Endothelial cell of umbilical vein (primary cell): ENCODE data around the gene FRMD4A.

Source experiments
- CTCF ChIP-seq, 2 donors: IDR thresholded peaks; 1 replicate in 1 of 2; 2 replicates in 1 of 2; pipeline ENCODE4 v1.5.1; 2011; ENCODE audit warnings: low read length in 2 of 2, mild to moderate bottlenecking in 2 of 2, moderate library complexity in 2 of 2, control low read depth in 1 of 2, inconsistent platforms in 1 of 2, low read depth in 1 of 2; ENCODE audit not compliant: insufficient read depth in 1 of 2; ENCODE audit errors: extremely low read depth in 1 of 2
- EZH2 ChIP-seq: IDR thresholded peaks from 2 replicates; pipeline ENCODE4 v1.6.1; 2012; ENCODE audit warnings: borderline replicate concordance, low read depth, mild to moderate bottlenecking, moderate library complexity, low read length, inconsistent platforms; ENCODE audit not compliant: severe bottlenecking
- MAX ChIP-seq: IDR thresholded peaks from 2 replicates; pipeline ENCODE4 v1.6.1; 2011; ENCODE audit not compliant: insufficient read depth, insufficient read length
- MYC ChIP-seq: IDR thresholded peaks from one replicate; pipeline ENCODE4 v1.6.1; 2011; ENCODE audit warnings: mild to moderate bottlenecking, low read depth, low read length
- POLR2A ChIP-seq: IDR thresholded peaks from 2 replicates; pipeline ENCODE4 v1.6.1; 2012; ENCODE audit warnings: low read depth, mild to moderate bottlenecking, control low read depth, low read length
- POLR2AphosphoS5 ChIP-seq: IDR thresholded peaks from 2 replicates; pipeline ENCODE4 v1.6.1; 2012; ENCODE audit warnings: low read depth, mild to moderate bottlenecking, control low read depth, low read length, moderate library complexity; ENCODE audit not compliant: insufficient read depth

GRCh38 chr10:14225379-14225778 lies 105.3 kb downstream of the FRMD4A start:
- TF ChIP-seq CTCF (IDR thresholded peaks at IDR 0.05; ENCODE audit: extremely low read depth in 1 of 2, insufficient read depth in 1 of 2, low read depth in 1 of 2, low read length in 2 of 2), result no peak
- no peak for TF ChIP-seq MYC
- no peak for TF ChIP-seq EZH2
- no peak for TF ChIP-seq MAX
- TF ChIP-seq POLR2A, result no peak
- no peak for TF ChIP-seq POLR2AphosphoS5
